ENCODE data around the gene HSPH1.

The HSPH1 gene

DNA sequence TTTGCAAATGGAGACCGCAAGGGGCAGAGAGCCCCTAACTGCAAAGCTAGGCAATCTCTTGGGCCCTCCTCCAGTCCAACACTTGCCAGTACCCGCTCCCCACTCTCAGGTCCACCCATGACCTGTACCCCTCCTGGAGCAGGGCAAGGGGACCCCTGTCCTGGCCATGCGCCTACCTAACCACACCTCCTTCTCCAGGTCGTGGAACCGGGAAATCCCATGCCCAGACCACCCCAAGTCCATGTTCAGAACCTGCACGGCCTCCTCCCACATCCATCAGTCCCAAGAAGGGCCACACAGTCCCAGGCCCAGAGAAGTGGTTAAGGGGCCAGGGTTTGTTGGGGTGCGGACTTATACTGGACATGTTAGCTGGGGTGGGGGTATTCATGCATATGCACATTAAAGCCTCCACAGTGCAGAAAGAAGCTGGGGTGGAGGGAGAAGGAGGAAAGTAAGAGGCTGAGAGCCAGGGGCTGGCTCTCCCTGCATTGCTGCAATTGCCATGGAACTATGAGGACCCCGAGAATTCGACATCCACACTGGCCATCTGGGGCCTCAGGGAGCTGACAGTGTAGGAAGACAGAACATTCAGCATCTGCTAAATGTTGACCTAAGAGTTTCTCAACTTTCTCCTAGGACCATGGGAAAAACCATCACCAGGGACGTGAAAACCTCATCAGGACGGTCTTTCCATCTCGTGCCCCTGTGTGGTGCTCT is 39.0 kb downstream of the HSPH1 start:
- TF ChIP-seq CTCF (IDR thresholded peaks at IDR 0.05; ENCODE audit: low read length) (no peak), EZH2phosphoT487 (IDR thresholded peaks at IDR 0.05; ENCODE audit: low read length) (no peak), EZH2 (optimal IDR thresholded peaks at IDR 0.05; ENCODE audit: low read depth, low read length) (no peak)

DNA sequence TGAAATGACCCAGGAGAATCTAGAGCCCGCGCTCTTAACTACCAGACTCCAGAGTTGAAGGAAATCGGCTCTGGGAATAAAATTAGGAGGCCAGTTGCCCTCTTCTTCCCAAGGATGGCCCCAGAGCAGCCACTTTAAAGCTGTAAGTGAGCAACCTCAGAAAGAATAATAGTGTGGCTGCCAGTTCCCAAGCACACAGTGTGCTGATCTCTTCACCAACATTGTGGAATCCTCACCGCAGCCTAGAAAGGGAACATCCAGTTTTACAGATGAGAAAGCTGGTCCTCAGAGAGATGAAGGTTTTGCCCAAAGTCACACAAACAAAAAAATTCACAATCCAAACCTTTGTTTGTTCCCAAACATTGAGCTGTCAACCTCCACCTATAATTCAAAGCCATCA is 39.6 kb downstream of the HSPH1 start:
- Histone ChIP-seq H3K27ac (ENCODE audit: low read length) (no peak overlapping the region), H3K4me2 (ENCODE audit: low read depth, low read length) (no peak overlapping the region), H2AFZ (ENCODE audit: low read length) (no peak overlapping the region), H3K27me3 (replicated peaks; ENCODE audit: insufficient read depth, low read length) (no peaks in the 10 kb centered on the region), H3K9me3 (replicated peaks; ENCODE audit: insufficient read depth, low read length) (no peaks in the 10 kb centered on the region), H3K79me2 (ENCODE audit: low read length) (no peaks in the 10 kb centered on the region), H3K9ac (ENCODE audit: low read length) (no peak overlapping the region), H4K20me1 (ENCODE audit: insufficient read depth, low read length) (no peaks in the 10 kb centered on the region), H3K4me1 (ENCODE audit: low read length) (no peaks in the 10 kb centered on the region), H3K36me3 (replicated peaks; ENCODE audit: insufficient read depth, low read length) (no peaks in the 10 kb centered on the region), H3K9me2 (replicated peaks; ENCODE audit: insufficient read depth, low read length) (no peaks in the 10 kb centered on the region), H3K4me3 (ENCODE audit: low read length) (no peak overlapping the region), H3F3A (ENCODE audit: insufficient read depth, low read length) (no peaks in the 10 kb centered on the region)
- no peak for DNase-seq
- TF ChIP-seq EZH2 (optimal IDR thresholded peaks at IDR 0.05; ENCODE audit: low read depth, low read length) (no peak), EZH2phosphoT487 (IDR thresholded peaks at IDR 0.05; ENCODE audit: low read length) (no peak), CTCF (IDR thresholded peaks at IDR 0.05; ENCODE audit: low read length) (no peak)

More for the DNA sequence above, 39.0 kb downstream of the HSPH1 start:
- no peak overlapping the region for H3K27ac ChIP-seq (ENCODE audit: low read length)
- H3K4me1 ChIP-seq (ENCODE audit: low read length): no peaks in the 10 kb centered on the region
- no peaks in the 10 kb centered on the region for H3F3A ChIP-seq (ENCODE audit: insufficient read depth, low read length)
- H3K9ac ChIP-seq (ENCODE audit: low read length): no peak overlapping the region
- no peak overlapping the region for H3K4me3 ChIP-seq (ENCODE audit: low read length)
- H4K20me1 ChIP-seq (ENCODE audit: insufficient read depth, low read length): no peaks in the 10 kb centered on the region
- no peak for DNase-seq
- H3K36me3 ChIP-seq (replicated peaks; ENCODE audit: insufficient read depth, low read length): no peaks in the 10 kb centered on the region
- H3K9me2 ChIP-seq (replicated peaks; ENCODE audit: insufficient read depth, low read length): no peaks in the 10 kb centered on the region
- no peak overlapping the region for H3K4me2 ChIP-seq (ENCODE audit: low read depth, low read length)
- H3K79me2 ChIP-seq (ENCODE audit: low read length): no peaks in the 10 kb centered on the region
- no peak overlapping the region for H2AFZ ChIP-seq (ENCODE audit: low read length)
- H3K9me3 ChIP-seq (replicated peaks; ENCODE audit: insufficient read depth, low read length): no peaks in the 10 kb centered on the region
- no peaks in the 10 kb centered on the region for H3K27me3 ChIP-seq (replicated peaks; ENCODE audit: insufficient read depth, low read length)

DNA sequence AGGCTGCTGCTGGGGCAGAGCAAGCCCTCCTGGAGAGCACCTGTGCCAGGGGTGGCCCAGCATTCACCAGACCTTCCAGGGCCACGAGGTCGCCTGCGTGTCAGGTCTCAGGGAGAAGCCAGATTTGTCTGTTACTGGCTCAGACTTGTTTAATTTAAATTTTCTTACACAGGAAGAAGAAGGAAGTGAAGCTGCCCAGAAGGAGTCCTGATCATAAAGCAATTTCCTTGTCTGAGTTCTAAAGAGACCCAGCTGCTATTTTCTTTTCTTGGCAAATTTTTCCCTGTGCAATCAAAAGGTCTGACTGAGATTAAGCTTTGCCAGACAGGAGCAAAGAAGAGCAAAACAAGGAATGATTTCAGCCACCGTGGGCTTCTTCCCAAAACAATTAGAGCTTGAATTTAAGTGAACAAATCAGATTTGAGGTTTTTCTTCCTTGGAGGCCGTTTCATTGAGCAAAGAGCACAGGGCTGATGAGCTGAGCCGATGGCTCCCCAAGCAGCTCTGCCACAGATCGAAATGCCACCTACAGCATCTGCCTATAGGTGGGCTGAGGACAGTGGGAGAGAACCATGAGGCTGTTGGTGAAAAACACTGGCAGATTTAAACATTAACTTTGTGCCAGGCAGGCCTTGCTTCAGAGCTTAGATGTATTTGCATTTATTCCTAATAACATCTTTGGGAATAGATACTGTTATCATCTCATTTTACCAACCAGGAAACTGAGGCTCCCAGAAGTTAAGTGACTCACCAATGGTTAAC is 40.1 kb downstream of the HSPH1 start:
- Histone ChIP-seq H3K27ac (ENCODE audit: low read length) (no peak overlapping the region), H3K27me3 (replicated peaks; ENCODE audit: insufficient read depth, low read length) (no peaks in the 10 kb centered on the region), H4K20me1 (ENCODE audit: insufficient read depth, low read length) (no peaks in the 10 kb centered on the region), H2AFZ (ENCODE audit: low read length) (no peak overlapping the region), H3K9me3 (replicated peaks; ENCODE audit: insufficient read depth, low read length) (no peaks in the 10 kb centered on the region), H3K36me3 (replicated peaks; ENCODE audit: insufficient read depth, low read length) (no peaks in the 10 kb centered on the region), H3K4me2 (ENCODE audit: low read depth, low read length) (no peak overlapping the region), H3F3A (ENCODE audit: insufficient read depth, low read length) (no peaks in the 10 kb centered on the region), H3K4me3 (ENCODE audit: low read length) (no peak overlapping the region), H3K79me2 (ENCODE audit: low read length) (no peaks in the 10 kb centered on the region), H3K9ac (ENCODE audit: low read length) (no peak overlapping the region), H3K9me2 (replicated peaks; ENCODE audit: insufficient read depth, low read length) (no peaks in the 10 kb centered on the region), H3K4me1 (ENCODE audit: low read length) (no peaks in the 10 kb centered on the region)
- no peak for DNase-seq
- no peak for TF ChIP-seq EZH2 (optimal IDR thresholded peaks at IDR 0.05; ENCODE audit: low read depth, low read length)
- no peak for TF ChIP-seq CTCF (IDR thresholded peaks at IDR 0.05; ENCODE audit: low read length)
- no peak for TF ChIP-seq EZH2phosphoT487 (IDR thresholded peaks at IDR 0.05; ENCODE audit: low read length)
